Liver (tissue), 9 donors: ENCODE measurements around the gene ZNF785. TPM values are rescaled to one million over a fixed set of nuclear protein-coding genes. Genes with fewer than 3 reads are reported as not detected.

ENCODE experiments used
- DNase-seq: peaks from one replicate; pipeline ENCODE4 v3.0.0-alpha.2; 2017; ENCODE audit warnings: low spot score
- H3K27ac ChIP-seq, 2 donors: one replicate each; pipeline ENCODE4 v1.7.0; 2013; ENCODE audit warnings: inconsistent platforms in 2 of 2, low read length in 2 of 2, control low read depth in 1 of 2, low read depth in 1 of 2, mild to moderate bottlenecking in 1 of 2
- H3K27me3 ChIP-seq, 4 donors: one replicate each; pipeline versions ENCODE4 v1.6.1 to v1.7.0; 2013; ENCODE audit warnings: low read length in 3 of 4, inconsistent platforms in 1 of 4, mild to moderate bottlenecking in 1 of 4, moderate library complexity in 1 of 4; ENCODE audit not compliant: control insufficient read depth in 4 of 4, insufficient read depth in 4 of 4
- H3K36me3 ChIP-seq, 4 donors: one replicate each; pipeline versions ENCODE4 v1.6.1 to v1.7.0; 2013; ENCODE audit warnings: low read length in 3 of 4, mild to moderate bottlenecking in 3 of 4, low read depth in 1 of 4, moderate library complexity in 1 of 4; ENCODE audit not compliant: control insufficient read depth in 4 of 4, insufficient read depth in 3 of 4
- H3K4me1 ChIP-seq, 4 donors: one replicate each; pipeline versions ENCODE4 v1.6.1 to v1.7.0; 2013; ENCODE audit warnings: low read length in 3 of 4, mild to moderate bottlenecking in 3 of 4, moderate library complexity in 1 of 4; ENCODE audit not compliant: control insufficient read depth in 4 of 4, insufficient read depth in 4 of 4
- H3K4me3 ChIP-seq, 3 donors: one replicate each; pipeline versions ENCODE4 v1.6.1 to v1.7.0; 2013; ENCODE audit warnings: low read length in 3 of 3, control low read depth in 1 of 3, low read depth in 1 of 3, mild to moderate bottlenecking in 1 of 3
- H3K9ac ChIP-seq, 2 donors: one replicate each; pipeline ENCODE4 v1.7.0; 2013; ENCODE audit warnings: low read length in 2 of 2, mild to moderate bottlenecking in 2 of 2, moderate library complexity in 2 of 2, control low read depth in 1 of 2, low read depth in 1 of 2
- H3K9me3 ChIP-seq, 4 donors: one replicate each; pipeline versions ENCODE4 v1.6.1 to v1.7.0; 2013; ENCODE audit warnings: low read length in 3 of 4; ENCODE audit not compliant: control insufficient read depth in 4 of 4
- FOXA1 ChIP-seq: IDR thresholded peaks from 2 replicates; pipeline ENCODE4 v1.6.1; 2016; ENCODE audit warnings: antibody characterized with exemption
- FOXA2 ChIP-seq: IDR thresholded peaks from 2 replicates; pipeline ENCODE4 v1.6.1; 2016; ENCODE audit warnings: antibody characterized with exemption
- GABPA ChIP-seq, 2 donors: IDR thresholded peaks in 1 of 2; conservative IDR thresholded peaks in 1 of 2; 2 replicates each; pipeline ENCODE4 v1.6.1; 2016; ENCODE audit warnings: antibody characterized with exemption in 2 of 2, mild to moderate bottlenecking in 1 of 2, moderate library complexity in 1 of 2
- HNF4A ChIP-seq, 2 donors: conservative IDR thresholded peaks; 2 replicates each; pipeline ENCODE4 v1.6.1; 2016; ENCODE audit warnings: antibody characterized with exemption in 2 of 2, mild to moderate bottlenecking in 2 of 2
- HNF4G ChIP-seq: IDR thresholded peaks from 2 replicates; pipeline ENCODE4 v1.6.1; 2016; ENCODE audit warnings: antibody characterized with exemption
- JUND ChIP-seq, 2 donors: IDR thresholded peaks; 2 replicates each; pipeline ENCODE4 v1.6.1; 2016; ENCODE audit warnings: antibody characterized with exemption in 2 of 2
- NR2F2 ChIP-seq: IDR thresholded peaks from 2 replicates; pipeline ENCODE4 v1.6.1; 2016; ENCODE audit warnings: antibody characterized with exemption
- RAD21 ChIP-seq, 2 donors: IDR thresholded peaks; 2 replicates each; pipeline ENCODE4 v1.6.1; 2016; ENCODE audit warnings: antibody characterized with exemption in 2 of 2, mild to moderate bottlenecking in 2 of 2
- SP1 ChIP-seq: IDR thresholded peaks from 2 replicates; pipeline ENCODE4 v1.6.1; 2018; ENCODE audit warnings: antibody characterized with exemption, mild to moderate bottlenecking
- WGBS: extraction: QIAGEN DNeasy Blood & Tissue Kit; methylation state at CpG from one replicate; pipeline ENCODE4 v1.1.7; 2013; 5-methylcytosine and 5-hydroxymethylcytosine counted together
- polyA plus RNA-seq, 2 donors: library from polyadenylated mRNA; stranded (reverse) in 1 of 2; unstranded in 1 of 2; fragments of 200-250 nt in 1 of 2; fragments of >200 nt in 1 of 2; fragmentation: Nextera tagmentation in 1 of 2; extraction: Ambion mirVana in 1 of 2; gene quantifications; one replicate each; pipeline versions ENCODE4 v1.2.1 to v1.2.3, GENCODE V29; 2013 to 2015
- total RNA-seq, 2 donors: library from RNA; depleted of rRNA; stranded (reverse); fragments of >200 nt; gene quantifications; one replicate each; pipeline ENCODE4 v1.2.3, GENCODE V29; 2014
- TF ChIP-seq, protein P1 (sequence below): IDR thresholded peaks from 2 replicates; pipeline ENCODE4 v1.6.1; 2016; ENCODE audit warnings: antibody characterized with exemption
- TF ChIP-seq, protein P2 (sequence below): fragments of 150-350 bp; IDR thresholded peaks from 2 replicates; pipeline ENCODE4 v1.5.1; 2017; ENCODE audit warnings: improper control_type of control experiment, low read depth, low read length; ENCODE audit not compliant: missing input control
- TF ChIP-seq, protein P3 (sequence below): IDR thresholded peaks from 2 replicates; pipeline ENCODE4 v1.6.1; 2016; ENCODE audit warnings: antibody characterized with exemption
- TF ChIP-seq, protein P4 (sequence below): IDR thresholded peaks from 2 replicates; pipeline ENCODE4 v1.6.1; 2016; ENCODE audit warnings: antibody characterized with exemption
- donor health status: healthy.
- donor health status: healthy.
- donor health status: healthy.
- donor health status: healthy.
- donor health status: healthy.

ZNF785 gene
- total and polyA plus RNA-seq, 4 donors, result 1.8 to 5.9 (median 3.3) TPM

DNA sequence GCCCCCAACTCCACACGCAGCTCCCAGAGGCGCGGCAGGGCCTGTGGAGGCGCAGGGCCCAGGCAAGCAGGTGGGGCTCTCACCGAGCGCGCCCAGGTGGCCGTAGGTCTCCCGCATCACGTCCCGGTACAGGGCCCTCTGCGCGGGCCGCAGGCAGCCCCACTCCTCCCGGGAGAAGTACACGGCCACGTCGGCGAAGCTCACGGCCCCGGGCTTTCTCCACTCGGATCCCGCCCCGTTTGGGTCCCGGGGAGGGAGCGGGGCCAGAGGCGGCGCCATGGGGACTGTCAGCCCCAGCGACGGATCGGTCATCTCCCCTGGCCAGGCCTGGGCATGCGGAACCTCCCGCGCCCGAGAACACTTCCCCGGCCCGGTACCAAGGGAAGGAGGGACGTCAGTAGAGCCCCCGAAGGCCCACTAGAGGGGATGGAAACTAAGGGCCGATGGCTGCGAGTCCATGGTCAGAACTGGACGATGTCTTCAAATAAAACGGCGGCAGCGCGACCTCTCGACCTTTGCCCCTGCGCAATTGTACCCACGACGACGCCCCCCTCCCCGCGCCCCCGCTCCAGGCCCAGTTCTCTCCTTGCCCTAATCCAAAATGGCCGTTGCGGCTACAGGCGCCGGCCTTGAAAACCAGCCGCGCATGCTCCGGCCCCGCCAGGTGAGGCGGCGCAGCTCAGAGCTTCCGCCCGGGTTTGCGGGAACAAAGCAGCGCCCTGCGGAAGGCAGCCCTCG is 51.0 kb downstream of the ZNF785 start, which contains the start of gene ZNF747 (continued):
- peak; percentile 34 to 86 for TF ChIP-seq GABPA (IDR thresholded peaks at IDR 0.05 in 1 of 2, conservative IDR thresholded peaks at IDR 0.05 in 1 of 2)
- TF ChIP-seq FOXA1, result peak; percentile 27
- TF ChIP-seq SP1, result peak; percentile 74
- TF ChIP-seq HNF4G, result no peak
- TF ChIP-seq, protein P1, sequence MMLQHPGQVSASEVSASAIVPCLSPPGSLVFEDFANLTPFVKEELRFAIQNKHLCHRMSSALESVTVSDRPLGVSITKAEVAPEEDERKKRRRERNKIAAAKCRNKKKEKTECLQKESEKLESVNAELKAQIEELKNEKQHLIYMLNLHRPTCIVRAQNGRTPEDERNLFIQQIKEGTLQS, result no peak
- TF ChIP-seq FOXA2, result no peak
- TF ChIP-seq, protein P2, sequence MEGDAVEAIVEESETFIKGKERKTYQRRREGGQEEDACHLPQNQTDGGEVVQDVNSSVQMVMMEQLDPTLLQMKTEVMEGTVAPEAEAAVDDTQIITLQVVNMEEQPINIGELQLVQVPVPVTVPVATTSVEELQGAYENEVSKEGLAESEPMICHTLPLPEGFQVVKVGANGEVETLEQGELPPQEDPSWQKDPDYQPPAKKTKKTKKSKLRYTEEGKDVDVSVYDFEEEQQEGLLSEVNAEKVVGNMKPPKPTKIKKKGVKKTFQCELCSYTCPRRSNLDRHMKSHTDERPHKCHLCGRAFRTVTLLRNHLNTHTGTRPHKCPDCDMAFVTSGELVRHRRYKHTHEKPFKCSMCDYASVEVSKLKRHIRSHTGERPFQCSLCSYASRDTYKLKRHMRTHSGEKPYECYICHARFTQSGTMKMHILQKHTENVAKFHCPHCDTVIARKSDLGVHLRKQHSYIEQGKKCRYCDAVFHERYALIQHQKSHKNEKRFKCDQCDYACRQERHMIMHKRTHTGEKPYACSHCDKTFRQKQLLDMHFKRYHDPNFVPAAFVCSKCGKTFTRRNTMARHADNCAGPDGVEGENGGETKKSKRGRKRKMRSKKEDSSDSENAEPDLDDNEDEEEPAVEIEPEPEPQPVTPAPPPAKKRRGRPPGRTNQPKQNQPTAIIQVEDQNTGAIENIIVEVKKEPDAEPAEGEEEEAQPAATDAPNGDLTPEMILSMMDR, result no peak

DNA sequence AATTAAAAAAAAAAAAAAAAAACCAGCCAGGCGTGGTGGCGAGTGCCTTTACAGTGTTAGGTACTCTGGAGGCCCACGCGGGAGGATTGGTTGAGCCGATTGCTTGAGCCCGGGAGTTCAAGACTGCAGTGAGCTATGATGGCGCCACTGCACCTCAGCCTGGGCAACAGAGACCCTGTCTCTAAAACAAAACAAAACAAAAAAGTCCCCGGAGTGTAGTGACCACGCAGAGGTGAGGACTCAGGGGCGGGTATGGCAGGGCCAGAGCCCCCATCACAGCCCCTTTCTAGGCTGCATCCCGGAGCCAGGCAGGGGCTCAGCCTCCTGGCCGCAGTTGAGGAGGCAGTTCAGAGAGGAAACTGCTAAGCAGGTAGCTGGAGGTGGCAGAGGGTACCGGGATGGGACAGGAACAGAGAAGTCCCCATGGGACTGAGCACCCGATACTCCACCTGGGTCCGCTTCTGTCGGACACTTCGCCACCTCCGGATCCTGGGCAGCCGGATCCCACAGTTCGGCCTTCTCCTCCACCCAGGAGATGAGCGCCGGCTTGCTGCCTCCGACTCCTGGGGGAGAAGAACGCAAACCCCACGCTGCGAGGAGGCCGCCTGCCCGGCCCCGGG is 51.6 kb downstream of the ZNF785 start:
- H3K27me3 ChIP-seq, result no peaks in the 10 kb centered on the region
- H3K9me3 ChIP-seq, result no peaks in the 10 kb centered on the region
- WGBS, result 7% methylated on average over 29 of the region's 29 CpGs
- no peak for DNase-seq
- H3K36me3 ChIP-seq, result peaks cover 0 to 6% (median 1%) of the 10 kb centered on the region in 4 donors
- H3K4me3 ChIP-seq, result peak overlapping the region; percentile 65 to 81 (median 75)
- TF ChIP-seq, protein P3, sequence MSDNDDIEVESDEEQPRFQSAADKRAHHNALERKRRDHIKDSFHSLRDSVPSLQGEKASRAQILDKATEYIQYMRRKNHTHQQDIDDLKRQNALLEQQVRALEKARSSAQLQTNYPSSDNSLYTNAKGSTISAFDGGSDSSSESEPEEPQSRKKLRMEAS, result no peak
- no peak for TF ChIP-seq RAD21 (IDR thresholded peaks at IDR 0.05)
- TF ChIP-seq FOXA1, result no peak
- TF ChIP-seq, protein P1, result no peak
- no peak for TF ChIP-seq SP1
- TF ChIP-seq NR2F2, result no peak
- TF ChIP-seq, protein P2, result no peak
- peak overlapping the region; percentile 86 to 99 for H3K27ac ChIP-seq
- peaks cover 7 to 43% (median 26%) of the 10 kb centered on the region in 4 donors for H3K4me1 ChIP-seq
- H3K9ac ChIP-seq, result peak overlapping the region; percentile 70 to 86

DNA sequence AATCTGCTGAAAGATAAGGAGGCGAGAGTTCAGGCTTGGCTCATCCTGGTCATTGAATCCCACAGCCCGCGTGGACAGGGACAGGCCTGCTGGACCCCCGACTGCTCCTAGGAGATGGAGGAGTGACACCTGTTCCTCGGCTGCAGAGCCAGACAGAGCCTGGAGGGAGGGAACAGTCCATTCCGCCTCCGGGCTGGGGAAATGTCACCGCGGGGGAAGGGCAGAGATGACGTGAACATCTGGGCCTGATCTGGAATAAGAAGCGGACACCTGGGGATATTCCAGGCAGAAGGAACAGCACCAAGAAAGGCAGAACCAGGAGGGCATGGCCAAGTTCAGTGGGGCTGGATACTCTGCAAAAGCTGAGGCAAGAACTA is 52.4 kb downstream of the ZNF785 start:
- H3K4me3 ChIP-seq, result peak overlapping the region in 1 of 3 donors; percentile 81
- TF ChIP-seq GABPA (IDR thresholded peaks at IDR 0.05 in 1 of 2, conservative IDR thresholded peaks at IDR 0.05 in 1 of 2), result no peak
- TF ChIP-seq HNF4G, result no peak
- no peak for TF ChIP-seq SP1
- no peak for TF ChIP-seq JUND (IDR thresholded peaks at IDR 0.05)
- no peak for TF ChIP-seq RAD21 (IDR thresholded peaks at IDR 0.05)
- TF ChIP-seq, protein P4, sequence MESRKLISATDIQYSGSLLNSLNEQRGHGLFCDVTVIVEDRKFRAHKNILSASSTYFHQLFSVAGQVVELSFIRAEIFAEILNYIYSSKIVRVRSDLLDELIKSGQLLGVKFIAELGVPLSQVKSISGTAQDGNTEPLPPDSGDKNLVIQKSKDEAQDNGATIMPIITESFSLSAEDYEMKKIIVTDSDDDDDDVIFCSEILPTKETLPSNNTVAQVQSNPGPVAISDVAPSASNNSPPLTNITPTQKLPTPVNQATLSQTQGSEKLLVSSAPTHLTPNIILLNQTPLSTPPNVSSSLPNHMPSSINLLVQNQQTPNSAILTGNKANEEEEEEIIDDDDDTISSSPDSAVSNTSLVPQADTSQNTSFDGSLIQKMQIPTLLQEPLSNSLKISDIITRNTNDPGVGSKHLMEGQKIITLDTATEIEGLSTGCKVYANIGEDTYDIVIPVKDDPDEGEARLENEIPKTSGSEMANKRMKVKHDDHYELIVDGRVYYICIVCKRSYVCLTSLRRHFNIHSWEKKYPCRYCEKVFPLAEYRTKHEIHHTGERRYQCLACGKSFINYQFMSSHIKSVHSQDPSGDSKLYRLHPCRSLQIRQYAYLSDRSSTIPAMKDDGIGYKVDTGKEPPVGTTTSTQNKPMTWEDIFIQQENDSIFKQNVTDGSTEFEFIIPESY, result no peak
- TF ChIP-seq HNF4A (conservative IDR thresholded peaks at IDR 0.05), result no peak
- H3K4me1 ChIP-seq, result peaks cover 7 to 48% (median 26%) of the 10 kb centered on the region in 4 donors
- H3K9ac ChIP-seq, result no peak overlapping the region
- 52% methylated on average over 11 of the region's 11 CpGs for WGBS
- H3K36me3 ChIP-seq, result peaks cover 0 to 6% (median 1%) of the 10 kb centered on the region in 4 donors
- no peak for DNase-seq
- H3K9me3 ChIP-seq, result no peaks in the 10 kb centered on the region
- no peak overlapping the region for H3K27ac ChIP-seq
- H3K27me3 ChIP-seq, result no peaks in the 10 kb centered on the region
